ENCODE results near the gene TMEM151A.
A peak's percentile ranks its signal among the peaks of the same experiment; 100 is the strongest.

TMEM151A gene

DNA sequence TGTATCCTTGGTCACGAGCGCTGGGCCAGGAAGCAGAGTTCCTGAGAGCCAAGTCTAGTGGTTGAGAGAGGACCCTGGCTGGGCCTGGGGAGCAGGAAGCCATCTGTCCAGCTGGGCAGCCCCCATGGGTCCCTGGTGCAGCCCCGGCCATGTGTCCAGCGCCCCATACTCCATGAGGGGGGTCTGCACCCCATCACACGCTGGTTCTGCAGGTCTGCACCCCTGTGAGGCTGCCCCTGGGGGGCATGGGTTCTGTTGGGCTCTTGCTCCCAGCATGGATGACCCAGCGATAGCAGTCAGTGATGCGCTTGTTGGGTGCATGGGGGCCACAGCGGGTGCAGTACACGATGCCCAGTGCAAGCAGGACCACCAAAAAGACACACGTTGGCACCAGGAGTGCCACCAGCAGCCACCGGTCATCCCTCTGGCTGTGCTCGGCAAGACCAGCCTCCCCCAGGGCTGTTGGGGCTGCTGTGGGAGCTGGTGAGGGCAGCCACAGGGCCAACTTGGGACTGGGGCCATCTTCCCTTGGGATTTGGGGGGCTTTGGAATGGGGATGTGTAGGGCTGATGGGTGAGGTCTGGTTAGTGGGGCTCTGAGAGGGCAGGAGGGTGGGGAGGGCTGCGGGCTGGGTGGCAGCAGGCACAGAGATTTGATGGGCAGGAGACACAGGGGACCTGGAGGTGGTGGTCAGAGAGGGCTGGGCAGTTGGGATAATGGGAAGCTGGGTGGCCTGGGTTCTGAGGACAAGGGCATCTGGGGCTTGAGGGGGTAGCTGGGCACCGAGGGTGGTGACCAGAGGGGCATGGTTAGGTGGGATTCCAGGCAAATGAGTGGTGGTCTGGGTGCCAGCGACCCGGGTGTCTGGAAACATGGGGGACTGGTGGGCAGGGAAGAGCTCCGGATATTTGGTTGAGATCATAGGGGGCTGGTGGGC, 23.1 kb downstream of the TMEM151A start:
- no peak overlapping the region for H3K27ac ChIP-seq (ENCODE audit: low read depth, low read length)
- no CpG with 5 or more reads among the region's 17 CpGs for WGBS (ENCODE audit: extremely low coverage, insufficient coverage, insufficient read length)
- no peaks in the 10 kb centered on the region for H3K27me3 ChIP-seq (ENCODE audit: insufficient read depth, low read length)
- no peak overlapping the region for H2AFZ ChIP-seq (ENCODE audit: insufficient read depth, low read length, poor library complexity)
- no peak overlapping the region for H3K23ac ChIP-seq (ENCODE audit: low read length)
- no peak for DNase-seq
- H2BK12ac ChIP-seq (ENCODE audit: low read length): peak overlapping the region; percentile 14
- H3K79me2 ChIP-seq (ENCODE audit: control insufficient read depth, insufficient read depth, low read length, poor library complexity): no peaks in the 10 kb centered on the region
- H3K18ac ChIP-seq (ENCODE audit: low read length): peak overlapping the region; percentile 3
- H4K91ac ChIP-seq (ENCODE audit: low read depth, low read length): peak overlapping the region; percentile 20
- no peaks in the 10 kb centered on the region for H3K36me3 ChIP-seq (ENCODE audit: control insufficient read depth in 1 of 2, insufficient read depth in 2 of 2, low read length in 2 of 2)
- H3K4ac ChIP-seq (ENCODE audit: low read depth, low read length): no peak overlapping the region
- no peak overlapping the region for H3K4me3 ChIP-seq (ENCODE audit: low read depth, low read length)
- H4K12ac ChIP-seq (ENCODE audit: low read depth, low read length): no peak overlapping the region
- H3K79me1 ChIP-seq (ENCODE audit: low read length): peaks cover 30% of the 10 kb centered on the region
- no peak overlapping the region for H3K9ac ChIP-seq (ENCODE audit: low read length)
- peaks cover 43 to 47% of the 10 kb centered on the region in 2 experiments for H3K4me1 ChIP-seq (ENCODE audit: control insufficient read depth in 1 of 2, insufficient read depth in 2 of 2, low read length in 2 of 2)
- H3K14ac ChIP-seq (ENCODE audit: low read length): no peak overlapping the region
- peaks cover 7% of the 10 kb centered on the region for H3K9me3 ChIP-seq (ENCODE audit: insufficient read depth, low read depth, low read length)
- H2BK120ac ChIP-seq (ENCODE audit: insufficient read depth, low read length, poor library complexity): no peak overlapping the region
- H3K4me2 ChIP-seq (ENCODE audit: low read length): no peak overlapping the region
- peak overlapping the region; percentile 50 for H2AK5ac ChIP-seq (ENCODE audit: low read length)
- no peak overlapping the region for H4K8ac ChIP-seq (ENCODE audit: low read depth, low read length)
- no peak overlapping the region for H2BK5ac ChIP-seq (ENCODE audit: low read depth, low read length, poor library complexity)

DNA sequence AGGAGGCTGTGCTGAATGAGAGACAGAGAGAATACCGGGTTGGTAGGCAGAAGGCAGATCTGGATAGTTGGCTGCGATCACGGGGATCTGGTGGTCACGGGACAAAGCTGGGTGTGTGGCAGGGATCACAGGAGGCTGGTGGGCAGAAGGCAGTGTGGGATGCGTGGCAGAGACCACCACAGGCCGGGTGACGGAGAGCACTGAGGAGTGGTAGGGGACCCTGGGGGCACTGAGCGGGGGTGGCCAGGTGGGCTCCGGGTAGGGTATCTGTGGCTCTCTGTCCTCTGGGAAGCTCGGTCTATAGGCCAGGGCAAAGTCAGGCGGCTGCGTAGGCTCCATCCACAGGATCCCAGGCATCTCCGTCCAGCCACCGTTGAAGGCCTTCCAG, 23.8 kb downstream of the TMEM151A start:
- H2BK5ac ChIP-seq (ENCODE audit: low read depth, low read length, poor library complexity): no peak overlapping the region
- no peak overlapping the region for H2BK12ac ChIP-seq (ENCODE audit: low read length)
- no peak overlapping the region for H3K18ac ChIP-seq (ENCODE audit: low read length)
- H3K27me3 ChIP-seq (ENCODE audit: insufficient read depth, low read length): no peaks in the 10 kb centered on the region
- no peak overlapping the region for H3K9ac ChIP-seq (ENCODE audit: low read length)
- WGBS (ENCODE audit: extremely low coverage, insufficient coverage, insufficient read length): no CpG with 5 or more reads among the region's 14 CpGs
- no peak overlapping the region for H2AFZ ChIP-seq (ENCODE audit: insufficient read depth, low read length, poor library complexity)
- no peak overlapping the region for H3K14ac ChIP-seq (ENCODE audit: low read length)
- no peak overlapping the region for H2BK120ac ChIP-seq (ENCODE audit: insufficient read depth, low read length, poor library complexity)
- H3K79me1 ChIP-seq (ENCODE audit: low read length): peaks cover 30% of the 10 kb centered on the region
- peaks cover 7% of the 10 kb centered on the region for H3K9me3 ChIP-seq (ENCODE audit: insufficient read depth, low read depth, low read length)
- H2AK5ac ChIP-seq (ENCODE audit: low read length): peak overlapping the region; percentile 73
- no peaks in the 10 kb centered on the region for H3K36me3 ChIP-seq (ENCODE audit: control insufficient read depth in 1 of 2, insufficient read depth in 2 of 2, low read length in 2 of 2)
- no peak overlapping the region for H3K4ac ChIP-seq (ENCODE audit: low read depth, low read length)
- DNase-seq: no peak
- H3K27ac ChIP-seq (ENCODE audit: low read depth, low read length): no peak overlapping the region
- H3K4me3 ChIP-seq (ENCODE audit: low read depth, low read length): no peak overlapping the region
- H3K4me1 ChIP-seq (ENCODE audit: control insufficient read depth in 1 of 2, insufficient read depth in 2 of 2, low read length in 2 of 2): peaks cover 40 to 47% of the 10 kb centered on the region in 2 experiments
- no peak overlapping the region for H3K4me2 ChIP-seq (ENCODE audit: low read length)
- H4K8ac ChIP-seq (ENCODE audit: low read depth, low read length): no peak overlapping the region
- H4K91ac ChIP-seq (ENCODE audit: low read depth, low read length): no peak overlapping the region
- H3K79me2 ChIP-seq (ENCODE audit: control insufficient read depth, insufficient read depth, low read length, poor library complexity): no peaks in the 10 kb centered on the region
- no peak overlapping the region for H4K12ac ChIP-seq (ENCODE audit: low read depth, low read length)
- no peak overlapping the region for H3K23ac ChIP-seq (ENCODE audit: low read length)

DNA sequence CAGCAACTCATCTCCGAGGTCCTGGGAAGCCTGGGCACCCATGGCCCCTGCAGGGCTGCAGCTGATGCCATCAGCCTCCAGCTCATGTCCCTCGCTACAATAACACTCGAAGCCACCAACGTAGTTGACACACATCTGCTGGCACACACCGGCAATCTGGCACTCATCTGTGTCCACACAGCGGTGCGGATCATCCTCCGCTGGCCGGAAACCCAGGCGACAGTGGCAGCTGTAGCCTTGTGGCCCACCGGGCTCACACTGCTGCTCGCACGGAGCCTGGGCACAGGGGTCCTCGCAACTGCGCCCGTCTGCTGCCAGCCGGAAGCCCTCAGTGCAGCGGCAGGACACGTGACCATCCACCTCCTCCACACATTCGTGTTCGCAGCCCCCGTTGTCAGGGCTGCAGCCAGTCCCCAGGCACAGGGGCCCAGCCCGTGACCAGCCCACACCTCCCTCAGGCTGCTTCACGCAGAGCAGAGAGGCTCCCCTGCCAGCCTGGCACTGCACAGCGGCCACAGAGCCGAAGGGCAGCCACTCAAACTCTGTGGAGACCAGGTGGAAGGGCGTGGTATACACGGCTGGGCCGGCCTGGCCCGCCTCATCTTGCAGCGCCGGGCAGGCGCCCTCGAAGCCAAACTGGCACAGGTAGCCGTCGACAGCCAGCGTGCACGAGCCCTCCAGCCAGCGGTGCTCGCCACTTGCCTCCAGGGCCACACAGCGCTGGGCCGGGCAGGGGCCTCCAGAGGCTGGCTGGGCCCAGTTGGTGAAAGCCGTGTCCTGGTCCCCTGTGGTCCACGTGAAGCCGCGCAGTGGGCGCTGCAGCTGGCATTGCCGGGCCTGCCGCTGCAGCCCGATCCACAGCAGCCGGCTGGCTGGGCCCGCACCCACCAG, 24.5 kb downstream of the TMEM151A start:
- H3K4ac ChIP-seq (ENCODE audit: low read depth, low read length): no peak overlapping the region
- H3K27me3 ChIP-seq (ENCODE audit: insufficient read depth, low read length): no peaks in the 10 kb centered on the region
- H4K8ac ChIP-seq (ENCODE audit: low read depth, low read length): peak overlapping the region; percentile 16
- H3K14ac ChIP-seq (ENCODE audit: low read length): peak overlapping the region; percentile 29
- WGBS (ENCODE audit: extremely low coverage, insufficient coverage, insufficient read length): no CpG with 5 or more reads among the region's 52 CpGs
- H2BK120ac ChIP-seq (ENCODE audit: insufficient read depth, low read length, poor library complexity): peak overlapping the region; percentile 7
- H3K23ac ChIP-seq (ENCODE audit: low read length): no peak overlapping the region
- no peak overlapping the region for H3K27ac ChIP-seq (ENCODE audit: low read depth, low read length)
- peak overlapping the region; percentile 21 for H2AK5ac ChIP-seq (ENCODE audit: low read length)
- H3K36me3 ChIP-seq (ENCODE audit: control insufficient read depth in 1 of 2, insufficient read depth in 2 of 2, low read length in 2 of 2): no peaks in the 10 kb centered on the region
- H3K79me2 ChIP-seq (ENCODE audit: control insufficient read depth, insufficient read depth, low read length, poor library complexity): no peaks in the 10 kb centered on the region
- no peak overlapping the region for H2BK12ac ChIP-seq (ENCODE audit: low read length)
- no peak overlapping the region for H3K9ac ChIP-seq (ENCODE audit: low read length)
- DNase-seq: no peak
- H3K18ac ChIP-seq (ENCODE audit: low read length): peak overlapping the region; percentile 40
- H4K12ac ChIP-seq (ENCODE audit: low read depth, low read length): no peak overlapping the region
- peaks cover 30% of the 10 kb centered on the region for H3K79me1 ChIP-seq (ENCODE audit: low read length)
- peaks cover 7% of the 10 kb centered on the region for H3K9me3 ChIP-seq (ENCODE audit: insufficient read depth, low read depth, low read length)
- peak overlapping the region; percentile 20 for H3K4me2 ChIP-seq (ENCODE audit: low read length)
- no peak overlapping the region for H2AFZ ChIP-seq (ENCODE audit: insufficient read depth, low read length, poor library complexity)
- no peak overlapping the region for H2BK5ac ChIP-seq (ENCODE audit: low read depth, low read length, poor library complexity)
- H3K4me1 ChIP-seq (ENCODE audit: control insufficient read depth in 1 of 2, insufficient read depth in 2 of 2, low read length in 2 of 2): peaks cover 38 to 45% of the 10 kb centered on the region in 2 experiments
- H4K91ac ChIP-seq (ENCODE audit: low read depth, low read length): peak overlapping the region; percentile 44
- peak overlapping the region; percentile 20 for H3K4me3 ChIP-seq (ENCODE audit: low read depth, low read length)

DNA sequence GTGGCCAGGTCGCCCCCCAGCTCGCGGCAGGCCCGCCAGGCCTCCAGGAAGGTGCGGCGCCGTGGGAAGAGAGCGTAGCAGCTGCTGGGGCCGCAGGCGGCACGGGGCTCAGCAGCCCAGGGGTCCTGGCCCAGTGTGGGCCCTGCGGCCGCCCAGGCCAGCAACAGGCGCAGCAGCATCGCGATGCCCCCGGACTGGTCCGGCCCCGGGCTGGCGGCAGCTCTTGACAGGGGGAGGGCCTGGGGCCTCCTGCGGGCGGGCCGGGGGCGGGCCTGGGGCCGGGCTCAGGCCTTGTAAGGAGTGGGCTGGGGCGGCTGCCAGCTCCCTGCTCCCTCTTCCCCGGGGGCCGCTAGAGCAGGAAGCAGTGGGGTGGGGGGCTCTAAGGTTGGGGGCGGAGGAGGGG, 25.2 kb downstream of the TMEM151A start, which contains the start of gene CD248:
Gene CD248 (minus strand): TSS at position 196 of the 403 bp plus-strand sequence. CDS start 17 bp downstream, at position 179.
- H3K4ac ChIP-seq (ENCODE audit: low read depth, low read length): peak within 1 kb of the TSS; percentile 42
- H3K18ac ChIP-seq (ENCODE audit: low read length): peak within 1 kb of the TSS; percentile 93
- peaks cover 29% of the 10 kb centered on the region for H3K79me1 ChIP-seq (ENCODE audit: low read length)
- peak within 1 kb of the TSS; percentile 82 for H3K14ac ChIP-seq (ENCODE audit: low read length)
- H2AK5ac ChIP-seq (ENCODE audit: low read length): peak within 1 kb of the TSS; percentile 91
- peak within 1 kb of the TSS; percentile 17 for H2BK5ac ChIP-seq (ENCODE audit: low read depth, low read length, poor library complexity)
- peak within 1 kb of the TSS; percentile 20 for H3K4me2 ChIP-seq (ENCODE audit: low read length)
- H4K12ac ChIP-seq (ENCODE audit: low read depth, low read length): peak within 1 kb of the TSS; percentile 27
- no CpG with 5 or more reads among the region's 29 CpGs for WGBS (ENCODE audit: extremely low coverage, insufficient coverage, insufficient read length)
- H3K27me3 ChIP-seq (ENCODE audit: insufficient read depth, low read length): no peaks in the 10 kb centered on the region
- H2BK120ac ChIP-seq (ENCODE audit: insufficient read depth, low read length, poor library complexity): peak within 1 kb of the TSS; percentile 80
- peak within 1 kb of the TSS; percentile 83 for H2BK12ac ChIP-seq (ENCODE audit: low read length)
- peaks cover 37 to 44% of the 10 kb centered on the region in 2 experiments for H3K4me1 ChIP-seq (ENCODE audit: control insufficient read depth in 1 of 2, insufficient read depth in 2 of 2, low read length in 2 of 2)
- peak within 1 kb of the TSS; percentile 40 for H4K8ac ChIP-seq (ENCODE audit: low read depth, low read length)
- H3K23ac ChIP-seq (ENCODE audit: low read length): no peak within 1 kb of the TSS
- peak within 1 kb of the TSS; percentile 83 for H2AFZ ChIP-seq (ENCODE audit: insufficient read depth, low read length, poor library complexity)
- H3K27ac ChIP-seq (ENCODE audit: low read depth, low read length): peak within 1 kb of the TSS; percentile 58
- no peaks in the 10 kb centered on the region for H3K36me3 ChIP-seq (ENCODE audit: control insufficient read depth in 1 of 2, insufficient read depth in 2 of 2, low read length in 2 of 2)
- H3K9ac ChIP-seq (ENCODE audit: low read length): no peak within 1 kb of the TSS
- H3K4me3 ChIP-seq (ENCODE audit: low read depth, low read length): peak within 1 kb of the TSS; percentile 20
- no peaks in the 10 kb centered on the region for H3K79me2 ChIP-seq (ENCODE audit: control insufficient read depth, insufficient read depth, low read length, poor library complexity)
- H3K9me3 ChIP-seq (ENCODE audit: insufficient read depth, low read depth, low read length): peaks cover 7% of the 10 kb centered on the region
- H4K91ac ChIP-seq (ENCODE audit: low read depth, low read length): peak within 1 kb of the TSS; percentile 78
- no peak for DNase-seq

Data from trophoblast cell (in vitro differentiated cells and primary cell).